HG03095 (cell line): Measurements from ENCODE around the gene FCMR.

Experiments
- ATAC-seq: cut with Tn5 transposase; IDR thresholded peaks from one replicate; pipeline ENCODE4 v1.9.1; 2021; ENCODE audit warnings: moderate library complexity; ENCODE audit not compliant: unreplicated experiment

FCMR gene

DNA sequence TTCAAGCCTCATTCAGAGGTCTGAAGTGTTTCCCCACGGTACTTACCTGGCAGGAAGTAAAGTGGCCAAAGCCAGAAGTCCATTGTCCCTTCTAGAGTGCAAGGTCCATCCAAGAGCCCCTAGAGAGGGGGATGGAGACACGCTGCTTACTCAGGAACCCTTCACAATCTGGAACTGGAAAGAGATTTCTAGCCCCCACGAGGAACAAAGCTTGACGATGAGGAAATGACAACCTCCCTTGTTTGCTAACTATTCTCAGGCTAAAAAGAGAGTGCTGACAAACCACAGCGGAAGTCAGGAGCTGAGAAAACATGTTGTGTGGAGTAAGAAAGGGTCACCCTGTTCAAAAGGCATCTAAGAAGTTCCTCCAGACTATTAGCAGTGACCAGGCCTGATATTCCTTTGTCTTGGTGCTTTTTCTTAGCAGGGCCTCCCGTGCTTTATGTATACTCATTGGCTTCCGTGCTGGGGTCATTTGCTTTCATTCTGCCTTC lies at the start of gene FCMR:
Gene FCMR, minus strand, starts transcription at position 170 of the 494 bp plus-strand sequence. Its CDS starts 87 bp downstream, at position 83.
- ATAC-seq: peak; percentile 29

- peak; percentile 71 for ATAC-seq
These were observed 49.4 kb upstream of the FCMR start for GRCh38 chr1:206971029-206971655.

GRCh38 chr1:206970446-206970845 lies 48.7 kb upstream of the FCMR start, which contains the start of gene FCAMR:
FCAMR (minus strand) TSS chr1:206970460; CDS start chr1:206970125, 335 bp downstream.
- no peak for ATAC-seq

DNA sequence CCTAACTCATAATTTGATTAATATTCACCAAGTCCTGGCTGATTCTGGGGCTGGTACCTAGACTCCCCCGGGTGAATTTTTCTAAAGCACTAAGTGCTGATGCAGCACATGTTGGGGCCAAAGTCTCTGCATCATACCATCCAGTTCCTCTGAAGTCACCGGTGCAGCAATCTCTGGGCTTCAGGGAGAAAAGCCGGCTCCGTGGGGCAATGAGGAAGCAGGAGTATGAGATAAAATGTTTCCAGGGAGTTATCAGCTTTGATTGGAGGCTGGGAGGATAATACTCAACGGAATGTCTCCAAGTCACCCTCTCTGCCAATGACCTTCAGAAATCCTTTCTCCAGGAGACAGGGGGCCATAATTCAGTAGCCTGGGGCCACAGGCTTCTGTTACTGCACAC lies 47.3 kb upstream of the FCMR start:
- ATAC-seq: no peak

DNA sequence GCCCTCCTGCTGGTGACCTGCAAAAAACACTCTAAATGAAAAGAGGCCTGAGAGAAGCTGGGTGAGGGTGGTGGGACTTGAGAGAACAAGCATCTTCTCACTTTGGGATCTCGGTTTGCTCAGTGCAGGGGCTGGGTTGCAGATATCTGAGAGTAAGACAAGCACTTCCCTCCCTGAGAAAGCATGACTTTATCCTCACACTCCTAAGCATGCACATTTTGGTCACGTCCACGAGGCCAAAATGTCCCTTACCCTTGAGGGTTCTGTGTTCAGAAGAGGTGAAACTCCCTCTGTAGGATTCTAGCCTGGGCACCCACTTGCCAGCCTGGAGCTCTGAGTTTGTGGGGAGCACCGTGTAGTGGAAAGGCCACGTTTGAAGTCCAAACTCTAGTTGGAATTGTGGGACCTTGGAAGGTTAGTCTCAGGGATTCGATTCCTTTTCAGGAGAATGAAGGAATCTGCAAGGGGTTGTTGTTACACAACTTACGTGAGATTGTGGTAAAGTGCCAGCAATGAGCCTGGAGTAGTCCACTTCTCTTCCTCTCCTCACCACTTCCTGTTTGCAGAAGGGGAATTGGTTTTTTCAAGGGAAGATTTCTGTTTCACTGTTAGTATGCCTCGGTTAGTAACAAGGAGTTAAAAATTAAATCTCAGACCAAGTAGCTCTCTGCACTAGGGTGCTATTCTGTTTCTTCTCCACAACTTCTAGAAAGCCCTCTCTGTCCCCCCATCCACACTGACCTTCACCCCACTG lies 45.5 kb upstream of the FCMR start:
- no peak for ATAC-seq

DNA sequence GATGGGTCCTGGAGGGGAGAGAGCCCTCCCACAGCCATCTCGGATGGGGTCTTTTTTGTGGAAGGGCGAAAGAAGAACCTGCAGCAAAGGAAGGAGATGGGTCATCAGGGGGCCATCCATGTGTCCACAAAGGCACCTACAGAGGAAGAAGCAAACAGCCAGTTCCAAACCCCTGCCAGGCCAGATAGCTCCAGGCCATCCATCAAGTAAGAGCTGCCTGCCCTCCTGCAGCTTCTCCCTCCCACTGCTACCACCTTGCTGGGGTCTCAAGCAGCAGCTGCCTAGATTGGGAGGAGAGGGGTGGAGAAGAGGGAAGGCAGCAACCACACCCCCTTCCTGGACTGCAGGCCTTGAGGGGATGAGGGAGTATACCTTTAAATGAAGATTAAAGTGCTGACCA lies 44.0 kb upstream of the FCMR start:
- no peak for ATAC-seq

GRCh38 chr1:206963740-206964139 lies 42.0 kb upstream of the FCMR start:
- ATAC-seq: no peak

DNA sequence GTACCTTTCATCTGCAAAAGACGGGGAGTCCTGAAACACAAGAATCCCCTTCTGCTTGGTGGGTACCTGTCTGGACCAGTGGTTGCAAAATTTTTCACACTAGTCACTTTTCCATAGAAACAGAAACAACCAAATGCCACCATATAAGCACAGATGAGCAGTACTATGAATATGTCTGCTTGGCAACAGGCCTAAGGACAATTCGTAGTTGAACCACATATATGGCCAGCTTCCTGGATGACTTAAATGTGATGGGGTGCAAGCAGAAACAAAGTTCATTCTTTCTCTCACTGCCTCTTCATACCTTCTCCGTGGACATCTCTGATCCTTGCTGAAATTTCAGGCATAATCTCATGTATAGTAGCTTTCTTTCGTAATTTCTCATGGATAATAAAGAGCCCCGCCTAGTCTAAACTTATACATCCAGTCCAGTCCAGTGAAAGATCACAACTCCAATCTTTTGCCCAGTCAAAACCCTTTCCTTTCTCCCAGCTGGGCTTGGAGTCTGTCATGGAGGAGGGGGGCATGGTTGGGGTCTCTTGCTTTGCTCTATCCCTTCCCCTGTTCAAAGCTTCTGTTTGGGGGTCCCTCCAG lies 41.5 kb upstream of the FCMR start:
- ATAC-seq: no peak

DNA sequence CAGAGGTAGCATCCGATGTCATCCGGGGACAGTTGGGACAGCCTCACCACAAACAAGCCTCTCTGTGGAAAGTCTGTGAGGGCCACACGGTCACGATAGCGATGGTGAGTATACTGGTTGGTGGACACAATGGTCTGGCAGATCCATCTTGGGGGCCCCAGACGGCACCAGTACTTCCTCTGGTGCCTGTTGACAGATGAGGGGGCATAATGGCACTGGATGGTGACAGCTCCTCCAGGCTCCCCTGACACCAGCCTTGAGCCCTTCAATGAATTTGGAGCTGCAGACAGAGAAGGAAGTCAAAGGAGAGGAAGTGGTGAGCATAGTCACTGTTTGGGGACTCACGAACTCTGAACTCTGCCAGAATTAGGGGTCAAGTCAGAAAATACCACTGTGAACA lies 40.5 kb upstream of the FCMR start:
- no peak for ATAC-seq

DNA sequence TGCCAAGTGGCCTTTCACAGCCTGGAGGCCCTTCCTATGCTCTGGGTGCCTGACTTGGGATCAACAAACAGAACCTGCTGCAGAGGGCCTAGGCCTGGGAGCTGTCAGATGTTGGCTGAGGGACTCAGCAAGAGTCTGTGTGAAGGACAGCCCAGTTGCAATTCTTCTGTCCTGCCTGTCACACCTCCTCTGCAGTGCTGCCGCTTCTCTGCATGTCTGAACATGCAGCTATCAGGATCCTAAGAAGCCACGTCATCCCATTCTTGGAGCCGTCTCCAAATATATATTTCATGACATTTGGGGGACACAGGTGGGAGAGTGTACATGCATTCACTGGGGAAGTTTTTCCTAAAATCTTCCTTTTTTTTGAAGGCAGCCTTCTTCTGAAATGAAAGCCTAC lies 39.9 kb upstream of the FCMR start:
- ATAC-seq: no peak

DNA sequence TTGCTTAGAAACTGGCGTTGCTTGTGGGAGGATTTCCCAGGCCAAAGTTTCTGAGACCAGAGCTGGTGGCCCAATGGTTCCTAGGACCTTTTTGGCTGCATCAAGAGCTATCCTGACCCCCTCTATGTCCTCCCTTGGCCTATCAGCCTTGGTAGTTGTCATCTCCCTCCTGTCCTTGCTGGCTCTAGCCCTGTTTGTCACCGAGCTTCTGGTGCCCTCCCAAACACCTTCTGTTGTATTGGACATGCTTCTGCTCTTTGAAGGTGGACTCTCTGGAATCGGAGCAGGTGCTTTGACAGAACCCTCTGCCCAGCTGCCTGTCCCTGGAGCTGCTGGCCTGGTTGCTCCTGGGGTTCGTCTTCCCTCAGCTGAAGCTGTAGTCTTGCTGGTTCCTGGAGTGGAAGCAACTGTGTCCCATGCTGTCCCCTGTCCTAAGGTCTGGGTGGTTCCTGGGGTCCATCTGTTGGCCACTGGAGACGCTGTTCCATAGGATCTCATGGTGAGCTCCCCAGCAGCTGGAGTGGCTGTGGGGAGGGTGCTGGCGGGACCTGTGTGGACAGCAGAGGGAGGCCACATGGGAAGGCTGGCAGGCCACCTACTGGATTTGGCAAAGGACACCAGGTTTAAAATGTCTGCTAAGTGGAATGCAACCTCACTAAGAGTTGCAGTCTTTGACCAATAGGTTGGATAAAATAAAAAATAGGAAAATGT lies 39.1 kb upstream of the FCMR start:
- no peak for ATAC-seq

GRCh38 chr1:206958144-206958543 lies 36.4 kb upstream of the FCMR start:
- ATAC-seq: no peak

GRCh38 chr1:206957639-206958038 lies 35.9 kb upstream of the FCMR start:
- no peak for ATAC-seq

- peak; percentile 45 for ATAC-seq
These were observed 34.0 kb upstream of the FCMR start for GRCh38 chr1:206955476-206956451.

GRCh38 chr1:206954459-206955342 lies 33.0 kb upstream of the FCMR start:
- no peak for ATAC-seq

- ATAC-seq: no peak
These were observed 31.9 kb upstream of the FCMR start for GRCh38 chr1:206953626-206954025.

DNA sequence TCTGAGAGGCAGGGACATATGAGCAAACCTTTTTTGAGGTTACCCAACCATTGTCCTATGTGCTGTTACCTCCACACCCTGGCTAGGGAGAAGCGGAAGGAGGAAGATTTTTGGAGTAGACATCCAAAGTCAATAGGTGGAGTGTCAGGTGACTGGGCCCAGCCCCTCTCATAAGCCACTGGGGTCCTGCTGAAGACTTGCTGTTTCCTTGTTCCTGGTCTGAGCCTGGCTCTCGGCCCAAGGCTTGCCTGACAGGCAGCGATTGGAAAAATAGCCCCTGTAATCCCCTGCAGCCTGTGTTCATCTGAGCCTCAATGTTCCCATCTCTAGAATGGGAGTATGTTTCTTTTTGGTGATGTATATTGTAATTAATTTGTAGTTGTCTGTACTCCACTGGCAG lies 31.4 kb upstream of the FCMR start:
- ATAC-seq: no peak

GRCh38 chr1:206952171-206952570 lies 30.4 kb upstream of the FCMR start:
- no peak for ATAC-seq
